ENCODE results near the gene GRB14. TPM values are rescaled to one million over a fixed set of nuclear protein-coding genes. Genes with fewer than 3 reads are reported as not detected.
"Not testable (repeated sequence)": the region's sequence is repeated elsewhere in the genome, so short reads cannot be mapped to it uniquely, and the experiment has no call there.

Gene GRB14
- total RNA-seq, 1 experiment from 2014 or later: 0.34 TPM

DNA sequence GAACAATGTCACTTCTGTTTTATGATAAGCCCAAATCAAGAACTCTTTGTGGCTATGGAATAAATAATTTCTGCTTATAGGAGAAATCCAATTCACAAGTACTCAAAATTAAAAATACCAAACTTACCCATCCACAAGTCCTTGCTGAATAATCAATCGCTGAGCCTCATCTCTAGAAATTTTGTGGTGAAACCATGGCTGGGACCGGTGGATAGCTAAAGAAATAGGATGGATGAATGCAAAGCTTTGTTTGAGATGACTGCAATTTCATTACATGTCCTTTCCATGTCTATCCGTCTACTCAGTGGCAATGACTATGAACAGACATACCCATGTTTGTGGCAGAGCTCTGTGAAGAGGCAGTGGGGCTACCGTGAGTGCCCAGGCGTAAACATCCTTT is 124.4 kb downstream of the GRB14 start:
- DNase-seq (ENCODE audit: low read depth): no peak

DNA sequence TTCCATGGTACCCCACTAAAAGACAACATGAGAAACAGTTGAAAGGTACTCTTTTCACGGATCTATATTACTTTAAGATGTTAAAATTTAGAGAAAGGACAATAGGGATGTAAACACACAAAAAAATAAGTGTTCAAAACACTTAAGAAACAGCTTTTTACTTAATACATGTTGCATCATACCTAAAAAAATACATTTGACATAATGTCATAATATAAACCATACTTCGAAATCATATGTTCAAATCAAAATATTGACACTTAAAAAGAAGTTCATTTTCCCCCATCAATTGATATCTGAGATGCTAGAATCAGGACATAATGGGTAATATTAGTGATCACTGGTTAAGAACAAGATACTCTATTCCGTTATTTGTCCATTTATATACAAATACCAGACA is 124.9 kb downstream of the GRB14 start:
- no peak for DNase-seq (ENCODE audit: low read depth)

DNA sequence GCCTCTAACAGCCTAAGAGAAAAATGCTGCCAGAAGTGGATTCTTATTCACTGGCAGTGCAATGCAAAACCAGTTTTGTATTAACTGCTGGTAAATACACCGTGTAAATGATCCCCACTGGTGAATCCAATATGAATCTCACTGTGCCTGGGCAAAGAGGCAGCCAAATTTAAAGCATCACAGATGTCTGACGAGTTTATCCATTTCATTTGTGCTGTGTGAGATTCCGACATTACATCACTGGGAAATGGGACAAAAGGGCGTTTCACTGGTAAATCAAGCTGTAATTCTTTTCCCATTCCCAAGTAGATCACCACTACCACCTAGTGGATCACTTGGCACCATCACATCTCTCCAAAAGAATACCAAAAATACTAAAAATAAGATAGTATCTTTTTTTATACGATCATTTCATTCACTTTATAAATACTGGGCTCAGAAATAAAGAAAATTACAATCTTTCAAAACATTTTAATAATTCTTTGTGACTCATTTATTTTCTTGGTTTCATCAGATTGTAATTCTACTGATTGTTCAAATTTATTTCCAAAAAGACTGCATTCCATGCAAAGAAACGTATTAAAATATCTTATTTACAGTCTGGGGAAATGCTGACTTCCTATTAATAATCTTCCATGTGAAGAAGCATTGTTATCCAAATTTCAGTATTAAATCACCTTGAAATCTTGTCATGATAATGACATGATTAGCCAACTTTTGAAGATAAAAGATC is 125.6 kb downstream of the GRB14 start:
- DNase-seq (ENCODE audit: low read depth): peak; percentile 74

DNA sequence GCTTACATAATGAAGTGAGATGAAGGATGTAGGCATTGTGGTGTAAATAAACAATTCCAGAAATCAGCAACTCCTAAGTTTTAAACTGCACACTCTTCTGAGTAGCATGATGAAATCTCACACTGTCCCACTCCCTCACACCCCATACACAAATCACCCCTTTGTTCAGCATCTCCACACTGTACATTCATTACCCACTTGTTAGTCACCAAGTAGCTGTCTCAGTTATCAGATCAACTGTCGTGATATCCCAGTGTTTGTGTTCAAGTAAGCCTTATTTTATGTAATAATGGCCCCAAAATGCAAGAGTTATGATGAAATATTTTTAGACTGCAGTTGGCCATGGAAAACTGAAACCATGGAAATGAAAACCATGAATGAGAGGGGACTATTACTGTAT is 135.7 kb downstream of the GRB14 start:
- peak; percentile 21 for DNase-seq (ENCODE audit: low read depth)

DNA sequence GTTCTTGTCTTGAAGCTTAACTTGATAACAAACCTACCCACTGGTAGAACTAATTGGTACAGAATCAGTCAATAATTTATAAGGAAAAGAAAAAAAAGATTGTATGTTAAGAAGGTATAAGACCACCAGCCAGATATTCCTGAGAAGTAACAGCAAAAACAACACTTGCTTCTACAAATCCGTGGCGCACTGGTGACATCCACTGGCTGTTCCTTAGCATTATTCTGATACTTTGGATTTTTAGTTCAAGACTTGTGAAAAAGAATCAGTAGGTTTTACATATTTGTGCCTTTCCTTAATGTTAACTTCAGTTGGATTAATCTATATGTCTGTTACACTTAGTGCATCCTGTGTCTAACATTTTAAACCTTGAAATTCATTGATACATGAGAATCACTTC is 141.8 kb downstream of the GRB14 start:
- DNase-seq (ENCODE audit: low read depth): peak; percentile 32

DNA sequence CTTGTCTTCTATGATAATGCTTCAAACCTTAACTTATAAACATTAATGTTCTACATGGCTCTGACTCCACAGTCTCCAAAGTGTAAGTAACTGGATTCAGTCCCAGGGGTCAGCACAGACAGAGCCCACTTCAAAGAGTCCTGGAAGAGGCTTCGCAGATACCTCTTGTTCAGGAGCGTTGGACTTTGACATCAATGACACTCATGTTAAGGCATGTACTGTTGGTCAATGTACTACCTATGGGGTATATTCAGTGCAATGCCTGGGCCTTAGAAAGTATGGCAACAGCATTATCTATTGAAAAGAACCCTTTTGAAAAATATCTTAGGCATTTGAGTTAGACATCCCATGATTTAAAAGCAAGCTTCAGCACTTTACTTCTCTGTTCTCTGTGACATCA is 143.1 kb downstream of the GRB14 start:
- DNase-seq (ENCODE audit: low read depth): no peak

DNA sequence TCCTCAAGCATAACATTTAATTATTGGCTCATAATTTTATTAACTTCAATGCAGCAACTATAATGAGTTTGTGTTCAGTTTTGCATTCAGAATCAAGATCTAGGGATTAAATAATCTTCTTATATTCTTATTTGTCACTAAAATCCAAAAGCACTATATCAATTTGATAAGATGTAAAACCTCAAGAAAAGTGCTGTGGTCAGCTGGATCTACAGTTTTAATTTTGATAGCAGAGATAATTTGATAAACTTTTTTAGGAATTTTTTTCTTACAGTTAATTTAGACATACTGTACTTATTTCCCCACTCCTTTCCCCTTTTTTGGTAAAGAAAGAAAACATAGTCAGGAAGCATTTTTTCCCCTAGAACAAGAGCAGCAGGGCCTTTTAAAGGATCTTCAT is 146.4 kb downstream of the GRB14 start:
- DNase-seq (ENCODE audit: low read depth): no peak

DNA sequence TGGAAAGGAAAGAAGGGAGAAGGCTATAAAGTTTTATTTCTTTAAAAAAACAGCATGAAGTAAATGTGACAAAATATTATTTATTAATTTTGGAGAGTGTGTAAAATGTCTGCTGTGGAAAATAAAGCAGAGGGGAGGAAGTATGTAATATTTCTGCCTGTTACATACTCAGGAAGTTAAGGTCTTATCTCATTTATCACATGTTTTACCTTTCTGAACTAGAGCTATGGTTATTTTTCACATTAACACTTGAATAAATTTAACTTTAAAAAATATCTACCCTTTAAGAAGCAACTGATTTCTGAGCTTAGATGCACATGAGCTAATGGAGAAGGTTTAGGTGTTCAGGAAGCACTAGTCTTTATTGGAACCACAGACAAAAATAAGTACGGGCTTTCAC is 148.3 kb downstream of the GRB14 start:
- DNase-seq (ENCODE audit: low read depth): no peak

DNA sequence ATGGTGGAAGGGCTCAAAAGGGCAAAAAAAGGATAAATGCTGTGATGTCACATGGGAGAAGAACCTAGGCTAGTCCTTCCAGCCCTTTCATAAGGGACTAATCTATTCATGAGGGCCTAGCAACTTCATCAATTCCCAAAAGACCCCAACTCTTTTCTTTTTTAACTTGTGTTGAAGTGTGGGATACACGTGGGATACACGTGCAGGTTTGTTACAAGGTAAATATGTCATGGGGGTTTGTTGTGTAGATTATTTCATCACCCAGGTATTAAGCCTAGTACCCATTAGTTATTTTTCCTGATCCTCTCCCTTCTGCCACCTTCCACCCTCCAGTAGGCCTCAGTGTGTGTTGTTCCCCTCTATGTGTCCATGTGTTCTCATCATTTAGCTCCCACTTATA is 156.2 kb downstream of the GRB14 start:
- not testable (repeated sequence) for DNase-seq (ENCODE audit: low read depth)

DNA sequence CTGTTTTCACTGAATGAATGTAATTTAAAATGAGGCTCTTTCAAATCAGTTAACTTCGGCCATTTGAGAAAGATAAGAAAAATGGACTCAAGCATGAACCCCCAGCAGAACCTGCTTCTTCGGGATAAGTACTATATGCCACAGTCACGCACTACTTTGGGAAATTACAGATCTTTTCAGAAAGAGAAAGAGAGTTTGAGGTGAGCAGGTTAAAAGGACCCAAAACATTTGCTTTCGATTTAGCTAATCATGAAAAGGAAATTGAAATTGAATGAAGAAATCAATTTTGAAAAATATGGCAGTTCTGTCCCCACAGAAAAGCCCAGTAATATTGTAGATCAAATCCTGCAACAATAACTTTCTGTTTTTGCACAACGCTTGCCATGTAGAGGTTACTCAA is 156.9 kb downstream of the GRB14 start:
- DNase-seq (ENCODE audit: low read depth): no peak

DNA sequence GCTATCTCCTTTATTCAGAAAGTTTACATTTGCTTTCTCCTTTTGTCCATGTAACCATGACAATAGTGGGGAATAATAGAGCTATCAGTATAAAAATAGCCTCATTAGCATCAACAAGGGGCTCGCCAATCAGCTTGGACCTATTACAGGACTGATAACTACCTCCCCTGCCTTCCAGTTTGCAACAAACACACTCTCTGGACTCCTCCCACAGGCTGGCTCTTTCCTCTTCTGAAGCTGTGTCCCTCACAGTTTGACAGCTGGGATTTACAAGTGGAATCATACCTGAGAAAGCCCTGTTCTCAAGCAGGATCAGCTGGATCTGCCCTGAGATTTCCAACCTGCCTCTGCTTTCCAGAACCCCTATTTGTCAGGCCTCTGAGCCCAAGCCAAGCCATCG is 162.5 kb downstream of the GRB14 start:
- no peak for DNase-seq (ENCODE audit: low read depth)

DNA sequence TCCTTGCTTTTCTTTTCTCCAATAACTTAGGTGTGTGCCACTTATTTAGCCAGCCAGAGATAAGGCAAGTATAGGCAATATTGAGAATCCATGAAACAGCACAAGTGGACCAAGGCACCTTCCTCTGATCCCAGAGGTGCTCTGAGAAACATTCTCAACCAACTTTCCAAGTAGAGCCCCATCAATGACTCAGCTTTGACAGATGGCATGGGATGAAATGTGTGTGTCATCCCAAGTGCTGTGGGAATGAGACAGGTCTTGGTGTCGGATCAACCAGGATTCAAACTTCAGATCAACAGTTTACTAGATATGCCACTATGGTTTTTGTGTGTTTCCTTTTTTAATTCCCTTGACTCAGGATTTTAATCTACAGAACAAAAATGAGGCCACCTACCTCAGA is 164.0 kb downstream of the GRB14 start:
- peak; percentile 36 for DNase-seq (ENCODE audit: low read depth)

DNA sequence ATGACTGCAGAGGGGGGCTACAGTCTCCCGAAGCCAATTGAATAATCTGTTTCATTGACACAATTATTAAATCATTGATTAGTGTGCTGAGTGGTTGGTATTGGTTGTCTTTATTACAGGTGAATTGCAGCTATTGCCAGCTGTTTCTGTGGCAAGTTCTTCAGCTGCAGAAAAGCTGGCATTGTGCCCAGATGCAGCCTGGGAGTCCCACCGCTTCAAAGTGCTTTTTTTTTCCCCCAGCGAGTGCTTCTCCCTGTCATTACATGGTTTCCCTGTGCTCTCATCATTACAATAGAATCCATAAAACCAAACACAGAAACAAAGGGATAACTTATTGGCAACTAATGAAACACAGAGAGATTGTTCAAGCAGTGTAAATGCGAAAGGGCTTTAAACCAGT is 164.7 kb downstream of the GRB14 start:
- peak; percentile 7 for DNase-seq (ENCODE audit: low read depth)

DNA sequence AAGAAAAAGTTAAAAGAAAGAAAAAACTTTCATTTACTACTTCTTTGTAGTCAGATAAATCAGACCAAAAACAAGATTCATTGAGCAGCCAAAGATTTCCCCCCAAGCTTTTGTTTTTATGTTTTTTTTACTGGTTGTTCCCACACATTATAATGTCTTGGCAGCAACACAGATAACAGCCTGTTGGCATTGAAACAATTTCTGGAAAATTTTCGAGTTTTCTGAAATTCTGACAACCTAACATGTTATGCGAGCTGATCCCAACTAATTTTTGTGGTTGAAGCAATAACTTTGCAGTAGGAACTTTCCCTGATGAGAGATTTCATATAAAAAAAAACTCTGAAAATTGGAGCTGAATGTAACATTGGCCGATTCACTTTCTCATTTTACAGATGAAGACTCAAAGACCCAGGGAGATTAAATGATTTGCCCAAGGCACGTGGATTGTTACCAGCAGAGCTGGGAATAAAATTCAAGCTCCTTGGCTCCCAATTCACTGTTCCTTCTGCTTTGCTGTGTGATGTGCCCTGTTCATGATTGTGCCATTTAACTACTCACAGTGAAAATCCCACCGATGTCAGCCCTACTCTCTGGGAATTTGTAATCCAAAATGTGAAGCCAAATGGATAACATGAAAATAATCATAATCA is 167.5 kb downstream of the GRB14 start:
- DNase-seq (ENCODE audit: low read depth): no peak

DNA sequence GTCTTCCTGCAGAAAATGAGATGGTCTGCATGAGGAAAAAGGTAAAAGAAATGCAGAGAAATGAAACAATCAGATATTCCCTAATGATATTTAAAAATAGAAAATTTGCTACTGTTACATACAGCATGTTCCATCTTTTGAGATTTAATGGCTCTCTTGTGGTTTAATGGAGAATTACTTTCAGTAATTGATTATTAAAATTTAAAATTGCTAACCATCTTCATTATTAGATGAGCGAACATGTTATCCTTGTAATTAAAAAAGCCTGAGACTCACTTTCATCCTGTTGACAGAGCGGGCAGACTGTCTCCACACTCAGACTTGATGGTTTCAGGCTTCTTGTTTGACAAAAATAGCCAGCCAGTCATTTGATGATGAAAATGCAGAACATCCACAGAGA is 171.0 kb downstream of the GRB14 start:
- no peak for DNase-seq (ENCODE audit: low read depth)

DNA sequence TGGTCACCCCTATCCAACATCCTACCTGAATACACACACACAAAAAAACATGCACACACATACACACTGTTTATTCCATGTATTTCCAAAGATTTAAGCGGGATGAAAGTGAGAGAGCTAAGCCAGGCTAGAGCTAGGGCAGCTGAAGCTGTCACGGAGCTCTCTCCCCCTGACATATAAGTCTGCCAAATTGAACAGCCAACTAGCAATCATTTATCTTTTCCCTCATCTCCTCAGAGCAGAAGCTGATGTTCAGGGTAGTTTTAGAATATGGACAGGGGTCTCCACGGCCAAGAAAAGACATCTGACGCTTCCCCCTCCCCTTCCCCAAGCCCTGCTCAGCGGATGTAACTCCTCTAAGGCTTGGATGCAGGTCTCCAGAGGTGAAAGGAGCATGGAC is 171.6 kb downstream of the GRB14 start:
- no peak for DNase-seq (ENCODE audit: low read depth)

DNA sequence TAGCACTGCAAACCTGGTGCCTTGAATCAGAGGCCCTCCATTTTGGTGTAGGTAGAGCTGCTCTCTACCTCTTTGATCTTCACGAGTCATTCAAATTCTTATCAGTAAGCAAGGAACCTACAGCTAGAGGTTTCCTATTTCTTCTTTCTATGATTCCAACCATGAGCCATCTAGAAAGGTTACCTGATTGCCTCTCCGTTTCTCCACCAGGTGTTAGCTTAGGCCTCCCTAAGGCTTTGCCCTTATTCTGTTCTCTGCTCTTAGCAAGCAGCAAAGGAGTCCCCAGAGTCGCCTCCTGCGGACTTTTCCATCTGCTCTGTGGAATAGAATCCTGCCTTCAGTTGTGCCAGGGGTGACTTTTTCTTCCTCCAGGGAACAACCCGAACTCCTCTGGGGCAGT is 173.6 kb downstream of the GRB14 start:
- DNase-seq (ENCODE audit: low read depth): no peak

Other genes with a start within 250 kb of the GRB14 start
- gene COBLL1, start 220.3 kb upstream of the GRB14 start, total RNA-seq (2014; rRNA removed): 2.0 and 4.0 TPM in 2 replicates

All from LHCN-M2 (cell line).